ENCODE data around the gene INTS7.
"Not testable (repeated sequence)": the region's sequence is repeated elsewhere in the genome, so short reads cannot be mapped to it uniquely, and the experiment has no call there.

The INTS7 gene

DNA sequence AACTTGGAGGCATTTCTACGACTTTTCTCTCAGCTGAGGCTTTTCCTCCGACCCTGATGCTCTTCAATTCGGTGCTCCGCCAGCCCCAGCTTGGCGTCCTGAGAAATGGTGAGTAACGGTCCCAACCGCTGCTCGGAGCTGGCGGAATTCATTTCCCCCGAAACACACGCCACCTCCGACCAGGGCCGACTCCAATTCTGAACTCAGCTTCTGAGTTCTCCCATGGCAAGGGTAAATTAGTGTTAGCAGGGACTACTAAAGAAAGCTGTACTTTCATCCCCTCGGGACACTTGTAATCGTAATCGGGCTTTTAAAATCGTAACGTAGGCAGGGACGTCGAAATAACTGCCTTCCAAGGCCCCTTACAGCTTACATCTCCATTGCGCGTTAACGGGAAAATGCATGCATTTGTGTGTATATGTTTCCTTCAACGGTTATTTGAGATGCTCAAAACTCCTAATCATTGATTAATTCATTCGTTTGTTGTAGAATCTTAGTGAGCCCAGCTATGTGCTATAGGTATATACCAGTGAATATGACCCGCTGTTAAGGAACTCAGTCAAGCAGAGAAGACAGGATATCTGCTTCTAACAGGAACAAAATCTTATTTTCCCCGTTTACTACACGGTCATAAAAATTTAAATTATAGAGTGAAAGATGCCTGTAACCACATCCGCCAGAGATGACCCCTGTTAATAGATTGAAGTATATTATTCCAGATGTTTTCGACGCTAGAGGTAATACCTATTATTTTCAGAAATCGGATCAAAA lies 663 bp upstream of the INTS7 start:
- DNase-seq: no peak

DNA sequence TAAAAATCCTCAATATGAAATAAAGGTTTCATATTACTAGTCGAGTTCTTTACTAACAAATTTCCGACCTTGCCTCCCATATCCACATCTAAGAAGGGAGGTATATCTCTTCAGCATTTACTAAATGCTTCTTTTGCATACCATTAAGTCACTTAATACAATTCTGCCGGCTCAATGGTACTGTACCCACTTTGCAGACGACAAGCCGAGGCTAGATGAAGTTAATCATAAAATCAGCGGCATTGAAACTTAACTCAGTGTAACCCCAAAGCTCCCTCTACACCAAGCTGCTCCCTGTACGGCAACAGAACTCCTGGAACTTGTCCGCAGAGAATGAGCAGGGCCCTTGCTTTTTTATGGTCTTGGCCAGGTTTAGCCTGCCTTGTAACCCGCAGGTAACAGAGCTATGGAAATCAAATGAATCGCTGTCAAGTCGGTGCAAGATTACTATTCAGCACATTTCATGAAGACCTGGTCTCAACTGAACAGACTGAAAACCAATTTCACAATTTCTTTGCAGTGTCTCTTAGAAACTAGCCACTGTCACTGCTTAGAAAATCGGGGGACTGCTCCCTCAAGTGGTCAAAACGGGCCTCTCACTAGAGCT lies 738 bp downstream of the INTS7 start:
- DNase-seq: no peak

- no peak for DNase-seq
These were observed 4.3 kb downstream of the INTS7 start for GRCh38 chr1:212030936-212031528.

GRCh38 chr1:212027727-212028126 lies 7.6 kb downstream of the INTS7 start:
- DNase-seq: not testable (repeated sequence)

GRCh38 chr1:212024469-212025149 lies 10.7 kb downstream of the INTS7 start:
- no peak for DNase-seq

DNA sequence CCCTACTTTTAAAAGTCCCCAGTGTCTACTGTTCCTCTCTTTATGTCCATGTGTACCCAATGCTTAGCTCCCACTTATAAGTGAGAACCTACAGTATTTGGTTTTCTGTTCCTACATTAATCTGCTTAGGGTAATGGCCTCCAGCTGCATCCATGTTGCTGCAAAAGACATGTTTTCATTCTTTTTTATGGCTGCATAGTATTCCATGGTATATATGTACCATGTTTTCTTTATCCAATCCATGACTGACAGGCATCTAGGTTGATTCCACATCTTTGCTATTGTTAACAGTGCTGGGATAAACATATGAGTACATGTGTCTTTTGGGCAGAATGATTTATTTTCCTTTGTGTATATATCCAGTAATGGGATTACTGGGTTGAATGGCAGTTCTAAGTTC lies 12.4 kb downstream of the INTS7 start:
- not testable (repeated sequence) for DNase-seq

DNA sequence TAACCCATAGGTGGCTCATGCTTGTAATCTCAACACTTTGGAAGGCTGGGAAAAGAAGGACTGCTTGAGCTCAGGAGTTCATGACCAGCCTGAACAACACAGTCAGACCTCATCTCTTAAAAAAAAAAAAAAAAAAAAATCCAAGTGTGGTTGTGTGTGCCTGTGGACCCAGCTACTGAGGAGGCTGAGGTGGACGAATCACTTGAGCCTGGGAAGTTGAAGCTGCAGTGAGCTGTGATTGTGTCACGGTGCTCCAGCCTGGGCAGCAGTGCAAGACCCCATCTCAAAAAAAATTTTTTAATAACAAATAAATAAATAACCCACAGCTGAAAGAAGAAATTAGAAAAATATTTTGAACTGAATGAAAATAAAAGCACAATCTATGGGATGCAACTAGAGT lies 13.8 kb downstream of the INTS7 start:
- DNase-seq: no peak

GRCh38 chr1:212020975-212021374 lies 14.4 kb downstream of the INTS7 start:
- no peak for DNase-seq

- DNase-seq: no peak
These were observed 21.7 kb downstream of the INTS7 start for GRCh38 chr1:212013672-212014071.

DNA sequence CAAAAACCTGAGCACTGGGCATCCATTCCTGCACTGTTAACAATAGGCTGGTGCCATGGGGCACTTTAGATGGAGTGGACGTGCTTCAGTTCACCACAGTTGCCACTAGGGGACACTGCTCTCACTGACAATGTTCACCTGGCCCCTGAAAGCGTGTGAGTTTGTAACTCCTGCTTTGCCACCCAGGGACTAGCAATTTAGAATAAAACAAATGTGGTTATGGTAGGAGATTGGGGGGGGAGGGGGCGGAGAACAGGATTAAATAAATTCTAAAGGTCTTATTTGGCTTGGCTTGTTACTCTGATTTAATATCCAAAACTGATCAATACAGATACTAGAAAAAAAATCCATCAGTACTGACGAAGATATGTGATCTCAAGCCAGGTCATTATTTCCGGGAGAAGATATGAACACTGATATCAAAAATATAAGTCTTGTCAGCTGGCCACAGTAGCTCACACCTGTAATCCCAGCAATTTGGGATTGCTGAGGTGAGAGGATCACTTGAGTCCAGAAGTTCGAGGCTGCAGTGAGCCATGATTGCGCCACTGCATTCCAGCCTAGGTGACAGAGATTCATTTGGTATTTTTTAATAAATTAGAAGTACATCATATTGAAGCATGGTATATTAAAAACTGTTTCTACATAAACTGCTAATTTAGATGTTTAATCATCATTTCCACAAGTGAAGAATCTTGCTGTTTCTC lies 23.2 kb downstream of the INTS7 start:
- DNase-seq: peak; percentile 34

DNA sequence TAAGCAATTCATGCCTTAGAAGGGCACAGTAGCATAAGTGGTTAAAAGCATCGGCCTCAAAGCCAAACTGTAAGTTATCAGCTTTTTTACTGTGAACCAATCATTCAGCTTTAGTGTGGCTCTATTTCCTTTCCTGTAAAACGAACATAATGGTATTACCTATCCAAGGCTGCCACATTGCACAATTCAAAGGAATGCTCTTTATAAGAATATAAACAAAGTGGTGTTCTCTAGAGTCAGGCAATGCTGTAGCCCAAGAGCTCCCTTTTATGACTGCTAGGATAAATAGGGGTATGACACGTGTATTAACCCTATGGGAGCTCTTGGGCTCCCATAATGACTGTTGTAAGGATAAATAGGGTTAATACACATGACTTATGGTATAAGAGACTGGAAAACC lies 25.4 kb downstream of the INTS7 start:
- no peak for DNase-seq

- no peak for DNase-seq
These were observed 25.8 kb downstream of the INTS7 start for GRCh38 chr1:212009561-212009960.

DNA sequence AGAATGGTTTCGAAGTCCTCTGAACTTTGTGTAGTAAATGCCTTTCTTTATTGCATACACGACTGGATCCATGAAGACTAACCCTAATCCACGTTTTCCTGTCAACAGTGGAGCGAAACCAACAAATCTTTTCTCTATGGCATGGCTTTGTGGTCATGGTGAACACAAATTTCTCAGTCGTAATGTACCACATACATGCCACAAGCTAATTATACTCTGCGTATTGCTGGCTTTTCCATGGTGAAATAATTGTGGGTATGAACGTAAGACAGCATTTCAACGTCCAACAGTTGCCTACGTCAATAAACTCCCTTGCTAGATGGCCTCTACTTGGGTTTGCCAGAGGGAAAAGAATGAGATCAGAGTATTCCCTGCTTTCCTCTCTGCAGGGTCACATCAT lies 27.5 kb downstream of the INTS7 start:
- DNase-seq: no peak

DNA sequence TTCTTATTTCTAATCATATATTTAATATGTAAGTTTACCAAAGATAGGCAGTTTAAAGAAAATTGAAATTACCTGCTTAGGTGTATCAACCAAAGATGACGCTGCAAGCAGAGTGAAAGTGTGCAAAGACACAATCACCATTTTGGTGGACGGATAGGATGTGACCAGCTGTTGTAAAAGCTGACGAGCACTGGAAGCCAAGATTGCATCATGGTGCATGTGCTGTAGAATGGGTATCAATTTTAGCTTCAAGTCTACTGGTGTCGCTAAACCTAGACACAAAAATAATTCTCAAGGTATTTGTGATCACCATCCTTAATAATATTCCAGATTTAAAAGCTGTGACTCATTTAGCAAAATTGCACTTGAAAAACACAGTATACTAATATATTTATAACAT lies 28.2 kb downstream of the INTS7 start:
- DNase-seq: no peak

DNA sequence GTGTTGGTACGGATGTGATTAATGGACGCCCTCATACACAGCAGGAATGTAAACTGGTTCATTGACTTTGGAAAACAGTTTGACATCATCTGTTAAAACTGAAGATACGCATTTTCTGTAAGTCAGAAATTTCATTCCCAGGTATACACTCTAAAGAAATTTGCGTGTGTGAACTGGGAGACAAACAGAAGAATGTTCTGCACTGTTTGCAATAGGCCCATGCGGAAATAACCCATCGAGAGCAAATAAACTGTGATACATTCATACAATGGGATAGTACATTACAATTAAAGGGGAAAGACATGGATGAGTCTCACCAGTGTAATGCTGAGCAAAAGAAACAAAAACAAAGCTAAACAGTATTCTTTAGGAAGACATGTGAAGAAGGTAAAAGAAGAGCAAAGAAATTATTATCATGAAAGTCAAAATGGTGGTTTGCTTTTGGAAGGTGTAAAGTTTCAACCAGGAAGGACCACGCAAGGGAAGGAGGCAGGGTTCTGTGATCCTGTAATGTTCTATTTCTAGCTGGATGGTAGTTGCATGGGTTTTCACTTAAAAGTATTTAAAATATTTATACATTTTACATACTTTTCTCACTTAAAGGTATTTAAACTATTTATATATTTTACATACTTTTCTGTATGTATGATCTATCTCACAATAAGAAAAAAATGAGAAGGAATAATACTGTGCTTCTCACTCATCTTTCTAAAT lies 30.3 kb downstream of the INTS7 start:
- DNase-seq: no peak

DNA sequence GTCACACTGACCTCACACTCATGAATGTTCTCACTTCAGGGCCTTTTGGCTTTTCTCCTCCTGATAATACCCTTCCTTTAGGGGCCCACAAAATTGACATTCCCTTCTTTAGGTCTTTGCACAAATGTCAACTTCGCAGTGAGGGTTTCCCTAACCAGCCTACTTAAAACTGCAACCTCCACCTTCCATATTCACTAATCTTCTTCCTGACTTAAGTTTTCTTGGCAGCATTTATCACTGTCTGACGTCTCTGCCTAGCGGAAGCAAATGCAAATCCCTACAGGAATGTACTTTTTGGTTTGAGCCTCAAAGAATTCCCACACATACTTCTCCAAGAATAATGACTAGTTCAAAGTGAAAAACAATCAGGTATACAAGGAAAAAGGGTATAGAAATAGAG lies 32.8 kb downstream of the INTS7 start:
- no peak for DNase-seq

- DNase-seq: not testable (repeated sequence)
These were observed 37.9 kb downstream of the INTS7 start for GRCh38 chr1:211997426-211997825.

GRCh38 chr1:211991695-211992094 lies 43.7 kb downstream of the INTS7 start:
- DNase-seq: no peak

- DNase-seq: no peak
These were observed 48.6 kb downstream of the INTS7 start for GRCh38 chr1:211986628-211987254.

- DNase-seq: no peak
These were observed 49.6 kb downstream of the INTS7 start for GRCh38 chr1:211985556-211986264.

- no peak for DNase-seq
These were observed 56.8 kb downstream of the INTS7 start for GRCh38 chr1:211978596-211978995.

Measured in GDM1 (cell line).